Large intestine (tissue), 1 donor: ENCODE measurements around the gene CARD18. TPM values are rescaled to one million over a fixed set of nuclear protein-coding genes. Genes with fewer than 3 reads are reported as not detected.

Experiments
- polyA plus RNA-seq: library from polyadenylated mRNA; unstranded; fragments of 120-200 nt; gene quantifications from one replicate; pipeline ENCODE4 v1.2.1, GENCODE V29; 2013

Gene CARD18
- polyA plus RNA-seq, 1 donor, result not detected

Other genes with a start within 250 kb of the CARD18 start
- 0.49 TPM for gene CASP12, start 241.3 kb downstream of the CARD18 start, polyA plus RNA-seq
- 89.7 TPM for gene CASP4, start 171.2 kb downstream of the CARD18 start, polyA plus RNA-seq
- 15.2 TPM for gene CASP5, start 116.6 kb downstream of the CARD18 start, polyA plus RNA-seq
- 135 TPM for gene CASP1, start 104.6 kb downstream of the CARD18 start, polyA plus RNA-seq
- 25.6 TPM for gene CARD16, start 94.4 kb downstream of the CARD18 start, polyA plus RNA-seq